GM19328 (cell line): ENCODE data around the gene XCR1.
"Not testable (repeated sequence)": the region's sequence is repeated elsewhere in the genome, so short reads cannot be mapped to it uniquely, and the experiment has no call there.

Experiments
- ATAC-seq: cut with Tn5 transposase; IDR thresholded peaks from one replicate; pipeline ENCODE4 v1.9.1; 2021; ENCODE audit warnings: mild to moderate bottlenecking, moderate library complexity; ENCODE audit not compliant: unreplicated experiment

Gene XCR1

GRCh38 chr3:46007280-46007679 lies 20.0 kb downstream of the XCR1 start:
- ATAC-seq, result no peak

GRCh38 chr3:46006238-46007032 lies 20.8 kb downstream of the XCR1 start:
- ATAC-seq, result no peak

DNA sequence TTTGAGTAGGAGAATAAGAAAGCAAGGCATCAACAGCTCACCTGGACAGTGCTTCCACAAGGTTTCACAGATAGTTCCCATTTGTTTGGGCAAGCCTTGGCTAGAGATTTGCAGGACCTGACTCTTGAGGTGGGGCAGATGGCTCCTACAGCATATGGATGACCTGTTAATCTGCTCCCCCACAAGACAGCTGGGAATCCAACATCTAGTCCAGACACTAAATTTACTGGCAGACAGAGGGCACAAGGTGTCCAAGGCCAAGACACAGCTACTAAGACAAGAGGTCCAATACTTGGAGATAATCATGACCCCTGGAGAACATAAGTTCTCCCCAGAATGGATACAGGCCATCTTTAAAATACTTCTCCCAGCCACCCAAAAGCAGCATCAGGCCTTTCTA lies 23.6 kb downstream of the XCR1 start:
- not testable (repeated sequence) for ATAC-seq

- no peak for ATAC-seq
Measured at GRCh38 chr3:46001178-46001577, 26.1 kb downstream of the XCR1 start.

GRCh38 chr3:45997942-45998341 lies 29.3 kb downstream of the XCR1 start:
- no peak for ATAC-seq

DNA sequence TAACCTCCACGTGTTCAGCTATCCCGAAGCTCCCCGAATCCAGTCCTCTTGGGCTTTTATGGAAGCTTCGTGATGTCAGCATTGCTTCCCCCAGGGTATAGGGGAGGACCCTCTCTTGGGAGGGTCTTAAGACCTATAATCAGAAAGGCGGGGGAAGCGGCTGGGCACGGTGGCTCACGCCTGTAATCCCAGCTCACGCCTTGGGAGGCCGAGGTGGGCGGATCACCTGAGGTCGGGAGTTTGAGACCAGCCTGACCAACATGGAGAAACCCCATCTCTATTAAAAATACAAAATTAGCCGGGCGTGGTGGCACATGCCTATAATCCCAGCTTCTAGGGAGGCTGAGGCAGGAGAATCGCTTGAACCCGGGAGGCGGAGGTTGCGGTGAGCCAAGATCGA lies 29.8 kb downstream of the XCR1 start:
- not testable (repeated sequence) for ATAC-seq

DNA sequence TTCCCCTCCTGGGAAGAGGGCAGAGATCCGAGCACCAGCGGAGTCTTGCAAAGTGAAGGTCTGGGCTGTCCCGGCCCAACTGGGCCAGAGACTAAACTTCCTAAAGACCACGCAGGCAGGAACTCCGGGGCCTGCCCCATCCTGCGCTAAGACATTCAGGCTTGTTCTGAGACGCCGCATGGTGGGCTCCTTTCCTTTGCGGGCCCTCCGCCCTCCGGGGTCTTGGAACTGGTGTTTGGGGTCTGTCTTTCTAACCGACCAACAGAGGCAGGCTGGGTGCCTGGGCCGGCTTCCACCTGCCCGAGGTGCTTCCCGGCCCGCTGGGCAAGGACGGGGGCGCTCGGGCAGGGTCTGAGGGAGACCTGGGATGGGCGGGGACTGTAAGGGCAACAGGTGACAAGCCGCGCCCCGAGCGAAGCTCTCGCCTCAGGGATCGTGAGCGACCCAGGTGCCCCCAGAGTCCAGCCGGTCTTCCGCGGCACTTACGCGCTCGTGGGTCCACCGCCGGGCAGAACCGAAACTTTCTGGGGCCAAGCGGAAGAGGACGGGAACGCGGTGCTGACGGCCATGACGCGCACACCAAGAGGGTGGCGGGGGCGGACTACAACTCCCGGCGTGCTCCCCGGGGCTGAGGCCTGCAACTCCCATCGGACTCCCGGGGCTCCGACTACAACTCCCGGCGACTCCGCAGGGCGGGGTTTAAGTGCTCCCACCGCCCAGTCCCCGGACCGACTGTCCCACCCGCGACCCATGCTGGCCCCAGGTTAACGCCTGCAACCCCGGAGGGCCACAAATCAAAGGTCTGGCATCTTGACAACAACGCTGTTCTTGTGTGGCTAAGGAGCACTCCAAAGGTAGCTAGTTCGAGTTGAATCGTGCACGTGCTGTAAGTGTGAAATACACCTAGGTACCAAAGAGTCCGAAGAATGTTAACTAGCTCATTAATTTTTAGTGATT lies 31.8 kb downstream of the XCR1 start, which contains the start of gene FYCO1:
Gene FYCO1 (minus strand): TSS at position 589 of the 957 bp plus-strand sequence. CDS start 10,914 bp downstream, outside the sequence.
- peak; percentile 90 for ATAC-seq

DNA sequence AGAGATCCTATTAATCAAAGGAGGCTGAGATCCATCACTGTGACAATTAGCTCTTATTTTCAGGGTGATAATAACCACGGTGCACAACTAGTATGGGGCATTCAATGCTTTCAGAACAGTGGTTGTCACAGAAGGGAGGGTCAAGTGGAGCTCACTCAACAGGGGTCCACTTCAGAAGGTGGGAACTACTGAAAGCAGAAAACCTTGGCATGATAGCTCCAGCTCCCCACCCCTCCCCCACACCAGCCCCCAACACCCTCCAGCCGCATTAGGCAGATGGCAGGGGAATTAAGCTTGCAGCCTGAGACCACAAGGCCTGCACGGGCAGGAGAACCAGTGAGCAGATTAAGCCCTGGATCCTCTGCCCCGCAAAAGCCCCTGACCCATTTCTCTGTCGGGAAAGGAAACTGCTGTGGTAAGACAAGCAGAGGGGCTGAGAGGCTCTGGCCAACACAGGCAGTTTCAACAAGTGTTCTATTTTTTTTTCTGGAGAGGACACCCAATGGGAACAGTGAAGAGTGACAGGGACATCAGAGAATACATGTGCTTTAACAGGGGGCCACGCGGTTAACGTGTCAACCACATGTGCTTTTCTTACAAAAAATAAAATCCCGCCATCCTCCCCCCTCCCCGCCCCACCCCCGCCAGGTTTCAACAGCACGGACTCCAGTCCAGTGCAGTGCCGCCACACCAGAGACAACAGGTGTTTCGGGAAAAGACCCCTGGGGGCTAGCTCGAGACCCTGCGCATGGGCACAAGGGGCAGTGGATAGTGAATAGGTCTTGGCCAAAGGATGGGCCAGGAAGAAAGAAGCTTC lies 32.7 kb downstream of the XCR1 start:
- no peak for ATAC-seq

- ATAC-seq, result no peak
Measured at GRCh38 chr3:45993421-45994027, 33.8 kb downstream of the XCR1 start.

DNA sequence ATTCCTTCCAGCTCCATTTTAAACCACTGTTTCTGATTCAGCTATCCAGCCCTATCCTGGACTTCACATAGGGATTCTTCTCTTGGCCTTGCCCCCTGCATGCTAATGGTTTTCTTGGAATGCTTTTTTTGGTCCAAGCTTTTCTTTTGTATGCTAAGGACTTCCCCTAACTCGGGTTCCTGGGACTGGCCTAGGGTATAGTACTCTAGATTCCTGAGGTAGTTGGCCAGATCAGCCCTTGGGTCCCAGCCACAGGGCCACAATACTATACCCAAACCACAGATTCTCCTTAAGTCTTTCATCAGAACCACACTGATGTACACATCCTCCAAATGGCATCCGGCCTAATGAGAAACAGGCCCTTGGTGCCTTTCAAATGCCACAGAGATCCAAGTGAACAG lies 34.5 kb downstream of the XCR1 start:
- ATAC-seq, result no peak

- ATAC-seq, result no peak
Measured at GRCh38 chr3:45992133-45992729, 35.1 kb downstream of the XCR1 start.

DNA sequence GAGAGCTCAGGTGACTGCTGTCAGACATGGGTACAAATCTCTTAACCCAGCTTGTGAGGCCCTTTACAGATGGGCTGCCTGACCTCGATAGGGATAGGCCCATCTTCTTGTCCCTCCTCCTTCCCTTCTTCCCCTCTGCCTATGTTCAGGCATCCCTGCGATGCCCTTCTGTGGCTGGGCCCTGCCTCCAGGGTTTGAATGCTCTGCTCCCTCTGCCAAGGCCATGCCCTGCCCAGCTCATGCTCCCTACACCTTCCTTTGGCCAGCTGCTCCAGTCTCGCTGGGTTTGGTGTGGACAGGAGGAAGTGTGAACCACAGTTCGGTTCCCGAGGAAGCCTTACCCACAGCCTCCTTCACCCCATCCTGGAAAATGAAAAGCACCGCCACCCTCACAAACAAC lies 35.9 kb downstream of the XCR1 start:
- ATAC-seq, result no peak

- ATAC-seq, result no peak
Measured at GRCh38 chr3:45990181-45990580, 37.1 kb downstream of the XCR1 start.

GRCh38 chr3:45988804-45989203 lies 38.5 kb downstream of the XCR1 start:
- no peak for ATAC-seq

GRCh38 chr3:45988362-45988761 lies 38.9 kb downstream of the XCR1 start:
- no peak for ATAC-seq

- ATAC-seq, result no peak
Measured at GRCh38 chr3:45987368-45988291, 39.7 kb downstream of the XCR1 start.

DNA sequence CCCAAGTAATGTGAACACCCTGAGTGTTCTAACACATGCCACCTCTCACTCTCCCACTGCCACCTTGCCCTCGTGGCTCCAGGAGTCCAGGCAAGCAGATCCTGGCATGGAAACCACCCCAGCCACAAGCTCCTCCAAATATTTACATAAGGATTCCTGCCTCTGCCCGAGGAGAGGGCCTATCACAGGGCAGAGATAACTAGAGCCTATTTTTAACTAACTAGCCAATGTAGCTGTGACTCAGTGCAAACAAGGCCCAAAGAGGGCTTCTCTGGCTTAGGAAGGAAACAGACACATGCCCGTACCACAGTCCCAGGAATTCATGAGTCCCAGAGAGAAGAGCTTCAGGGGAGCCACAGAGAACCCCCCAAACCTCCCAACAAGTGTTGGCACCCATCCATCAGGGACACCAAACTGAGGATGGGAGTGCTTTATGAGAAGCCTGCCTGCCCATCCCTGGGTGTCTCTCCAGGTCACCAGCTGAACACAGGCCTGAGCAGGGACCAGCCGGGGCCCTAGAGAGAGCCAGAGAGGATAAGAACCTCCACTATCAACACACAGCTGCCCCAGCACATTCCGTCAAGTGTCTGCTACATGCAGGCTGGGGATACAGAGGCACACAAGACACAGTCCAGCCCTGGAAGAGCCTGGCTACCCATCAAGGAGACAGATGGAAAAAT lies 40.8 kb downstream of the XCR1 start:
- ATAC-seq, result no peak

- ATAC-seq, result no peak
Measured at GRCh38 chr3:45985532-45986302, 41.6 kb downstream of the XCR1 start.
